Stimulated activated naive CD4-positive, alpha-beta T cell treated with Interleukin-2 at 50 U/mL for 16 hours (primary cell): ENCODE results near the gene CYP19A1.
"Not testable (repeated sequence)": the region's sequence is repeated elsewhere in the genome, so short reads cannot be mapped to it uniquely, and the experiment has no call there.

ENCODE experiments used
- DNase-seq: peaks from one replicate; lab custom pipeline; 2025; lab: John Stamatoyannopoulos, UW

CYP19A1 gene

DNA sequence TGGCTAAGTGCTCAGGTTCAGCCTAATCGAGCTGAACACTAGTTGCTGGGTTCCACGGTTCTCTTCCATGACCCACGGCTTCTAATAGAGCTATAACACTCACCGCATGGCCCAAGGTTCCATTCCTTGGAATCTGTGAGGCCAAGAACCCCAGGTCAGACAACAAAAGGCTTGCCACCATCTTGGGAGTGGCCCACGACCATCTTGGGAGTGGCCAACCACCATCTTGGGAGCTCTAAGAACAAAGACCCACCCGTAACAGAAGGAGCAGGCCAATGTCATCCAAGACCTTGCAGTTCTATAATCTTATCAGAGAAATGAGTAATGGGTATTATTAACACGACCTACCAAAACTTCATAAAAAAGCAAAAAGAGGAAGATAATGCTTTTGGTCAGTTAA, 77.3 kb downstream of the CYP19A1 start:
- DNase-seq, result not testable (repeated sequence)

GRCh38 chr15:51260202-51260601, 78.2 kb downstream of the CYP19A1 start:
- DNase-seq, result no peak

GRCh38 chr15:51255533-51255932, 82.9 kb downstream of the CYP19A1 start:
- DNase-seq, result no peak

GRCh38 chr15:51253366-51253765, 85.0 kb downstream of the CYP19A1 start:
- no peak for DNase-seq

DNA sequence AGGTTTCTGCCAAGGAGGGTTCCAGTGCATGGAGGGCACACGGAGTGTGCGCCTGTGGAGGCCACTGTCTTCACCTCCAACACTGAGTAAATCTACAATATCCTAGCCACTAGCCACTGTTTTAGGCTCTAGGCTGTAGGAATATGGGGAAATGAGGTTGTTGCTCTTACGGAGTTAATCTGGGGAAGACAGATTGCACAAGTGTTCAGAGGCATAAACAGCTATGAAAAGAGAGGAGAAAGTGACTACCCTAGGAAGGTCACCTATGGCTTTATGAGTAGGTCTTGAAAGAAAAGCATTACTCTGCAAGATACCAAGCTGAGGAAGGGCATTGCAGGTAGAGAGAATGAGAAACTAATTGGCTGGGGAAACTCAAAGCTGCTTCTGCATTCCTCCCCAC, 85.7 kb downstream of the CYP19A1 start:
- DNase-seq, result no peak

DNA sequence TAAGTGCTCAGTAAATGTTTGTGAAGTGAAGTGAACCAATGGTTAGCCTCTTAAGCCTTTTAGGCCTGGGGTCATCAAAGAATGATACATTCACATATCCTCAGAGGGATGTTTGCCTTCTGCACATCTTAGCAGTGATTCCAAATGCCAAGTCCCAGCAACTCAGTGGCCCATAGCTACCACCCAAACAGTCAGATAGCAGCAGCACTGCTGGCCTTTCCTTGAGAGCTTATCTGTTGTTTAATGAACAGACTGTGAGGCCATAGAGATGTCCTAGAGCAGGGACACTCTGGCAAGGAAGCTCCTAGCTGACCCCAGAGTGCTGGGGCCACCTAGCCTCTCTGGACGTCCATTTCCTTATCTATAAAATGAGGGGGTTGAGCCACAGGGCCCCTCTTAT, 86.8 kb downstream of the CYP19A1 start:
- DNase-seq, result no peak

GRCh38 chr15:51250217-51251011, 88.0 kb downstream of the CYP19A1 start:
- no peak for DNase-seq

DNA sequence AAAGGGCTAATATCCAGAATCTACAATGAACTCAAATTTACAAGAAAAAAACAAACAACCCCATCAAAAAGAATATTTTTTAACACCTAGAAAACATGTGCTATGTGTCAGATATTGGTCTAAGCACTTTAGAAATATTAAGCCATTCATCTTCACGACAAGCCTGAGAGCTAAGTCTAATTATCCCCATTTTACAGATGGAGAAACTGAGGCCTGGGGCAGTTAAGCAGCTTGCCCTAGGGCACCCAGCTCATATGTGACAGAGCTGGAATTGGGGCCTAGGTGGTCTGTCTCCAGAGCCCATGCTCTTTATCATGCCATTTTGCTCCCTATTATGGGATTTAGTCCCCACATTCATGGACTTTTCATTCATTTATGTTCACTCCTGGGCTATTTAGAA, 92.8 kb downstream of the CYP19A1 start:
- no peak for DNase-seq

- DNase-seq, result no peak
These were observed 94.0 kb downstream of the CYP19A1 start for GRCh38 chr15:51244423-51244869.

GRCh38 chr15:51243774-51244173, 94.6 kb downstream of the CYP19A1 start:
- DNase-seq, result no peak

DNA sequence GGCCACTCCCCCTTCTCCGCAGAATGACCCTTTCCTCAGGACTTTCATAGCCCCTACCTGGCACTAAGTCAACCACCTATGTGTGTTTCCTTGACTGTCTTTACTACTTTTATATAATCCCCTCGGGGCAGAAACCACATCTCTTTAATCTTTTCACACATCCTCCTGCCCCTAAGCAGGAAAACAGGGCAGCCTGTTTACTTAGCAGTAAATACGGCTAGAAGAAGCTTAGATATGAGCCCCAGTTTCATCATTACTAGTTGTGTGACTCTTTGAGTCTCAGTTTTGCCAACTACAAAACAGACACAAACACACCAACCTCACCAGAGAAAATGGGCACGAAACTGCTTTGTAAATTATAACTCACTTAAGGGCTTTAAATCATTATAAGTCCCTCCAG, 98.3 kb downstream of the CYP19A1 start:
- no peak for DNase-seq

GRCh38 chr15:51237816-51238215, 100.6 kb downstream of the CYP19A1 start:
- DNase-seq, result no peak

DNA sequence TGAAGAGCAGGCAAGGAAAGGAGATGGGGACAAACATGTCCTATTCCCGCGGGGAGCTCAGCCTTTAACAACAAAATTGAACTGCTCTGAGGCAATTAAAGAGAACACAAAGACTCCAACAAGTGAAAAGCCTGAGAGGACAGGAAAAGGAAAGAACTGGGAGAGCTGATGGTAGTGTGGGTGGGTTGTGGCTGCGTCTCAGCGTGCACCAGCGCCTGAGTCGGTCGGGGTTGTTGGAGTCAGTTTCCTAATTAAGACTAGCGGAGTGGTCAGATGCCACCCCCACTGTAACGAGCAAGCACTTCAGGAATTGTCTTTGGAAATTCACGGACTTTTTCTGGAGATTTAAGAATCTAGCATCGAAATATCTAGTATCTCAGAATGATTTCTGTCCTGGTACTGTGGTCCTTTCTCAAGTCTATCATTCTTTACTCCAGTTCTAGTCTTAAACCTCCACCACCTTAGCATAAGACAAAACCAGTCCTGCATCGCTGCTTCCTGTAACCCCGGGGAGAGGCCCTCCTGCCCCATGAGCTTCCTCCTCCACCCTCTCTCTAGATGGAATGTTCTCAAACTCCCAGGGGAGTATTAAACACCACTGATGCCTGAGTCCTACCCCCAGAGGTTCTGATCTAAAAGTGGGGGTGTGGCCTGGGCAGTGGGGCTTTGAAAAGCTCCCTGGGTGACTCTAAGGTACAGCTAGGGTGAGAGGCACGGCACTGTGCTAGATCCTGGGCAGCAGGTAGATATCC, 104.0 kb downstream of the CYP19A1 start:
- no peak for DNase-seq

DNA sequence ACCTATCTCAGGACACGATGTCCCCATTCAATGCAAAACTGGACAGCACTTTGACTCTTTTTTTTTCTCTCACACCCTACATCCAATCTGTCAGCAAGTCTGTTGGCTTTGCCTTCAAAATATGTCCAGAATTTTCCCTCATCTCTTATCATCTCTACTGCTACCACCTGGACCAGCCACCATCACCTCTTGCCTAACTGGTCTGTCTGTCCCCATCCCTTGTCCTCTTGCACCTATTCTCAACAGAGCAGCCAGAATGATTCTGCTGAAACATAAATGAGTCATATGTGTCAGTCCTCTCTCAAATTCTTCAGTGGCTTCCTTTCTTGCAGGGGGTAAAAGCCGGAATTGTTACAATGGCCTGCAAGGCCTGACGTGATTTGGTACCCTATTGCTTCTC, 105.8 kb downstream of the CYP19A1 start:
- DNase-seq, result no peak

DNA sequence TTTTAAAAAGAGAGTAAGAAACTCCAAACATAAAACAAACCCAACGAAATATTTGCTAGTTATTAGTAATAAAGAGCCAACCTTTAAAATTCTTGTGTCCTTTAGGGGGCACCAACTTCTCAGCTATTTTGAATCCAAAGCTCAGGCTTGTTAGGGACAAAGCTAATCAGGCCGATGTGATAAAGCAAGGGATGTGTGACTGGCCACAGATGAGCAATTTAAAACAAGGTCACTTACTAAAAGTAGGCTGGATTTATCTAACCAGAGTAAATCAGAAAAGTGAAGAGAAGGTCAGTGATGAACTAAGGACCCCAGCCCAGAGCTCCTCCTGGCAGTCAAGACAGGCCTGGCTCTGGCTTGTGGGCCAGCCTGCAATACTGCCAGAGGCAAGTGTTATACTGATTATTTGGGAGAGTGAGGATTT, 108.5 kb downstream of the CYP19A1 start:
- no peak for DNase-seq

GRCh38 chr15:51227940-51228732, 110.3 kb downstream of the CYP19A1 start:
- no peak for DNase-seq

- DNase-seq, result no peak
These were observed 111.7 kb downstream of the CYP19A1 start for GRCh38 chr15:51226576-51227210.

DNA sequence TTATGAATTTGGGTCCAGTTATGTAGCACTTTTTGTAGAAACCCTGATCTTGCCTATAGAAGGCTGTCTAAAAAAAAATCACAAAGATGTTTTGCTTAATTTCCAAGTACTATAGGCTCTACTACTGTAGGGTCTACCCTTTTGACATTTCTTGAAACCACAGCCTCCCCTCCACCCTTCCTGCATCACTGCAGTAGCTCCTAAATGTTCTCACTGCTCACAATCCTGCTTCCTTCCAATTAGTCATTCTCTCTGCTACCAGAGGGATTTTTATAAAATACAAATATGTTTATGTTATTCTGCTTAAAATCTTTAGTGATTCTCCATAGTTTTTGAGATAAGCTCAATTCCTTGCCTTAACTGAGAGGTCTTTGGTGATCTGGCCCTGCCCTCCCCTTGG, 114.0 kb downstream of the CYP19A1 start:
- no peak for DNase-seq

DNA sequence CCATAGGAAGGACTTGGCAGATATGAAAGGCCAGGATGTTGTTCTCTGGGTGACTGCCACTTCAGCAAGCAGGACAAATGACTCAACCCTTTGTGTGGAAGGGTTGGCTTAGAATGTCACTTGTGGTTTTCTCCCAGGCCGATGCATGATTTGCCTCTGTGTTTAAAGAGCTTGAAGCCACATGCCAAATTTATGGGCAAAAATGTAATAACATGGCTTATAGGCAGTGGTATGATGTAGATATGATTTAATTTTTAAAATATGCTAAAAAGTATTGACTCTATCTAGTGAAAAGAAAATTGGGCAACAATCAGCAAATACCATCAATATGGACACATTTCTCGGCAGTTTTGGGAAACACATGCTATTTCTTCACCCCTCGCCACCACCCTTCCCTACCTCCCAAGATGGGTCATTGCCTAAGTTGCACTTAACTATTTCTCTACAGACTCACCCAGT, 114.6 kb downstream of the CYP19A1 start:
- DNase-seq, result no peak

DNA sequence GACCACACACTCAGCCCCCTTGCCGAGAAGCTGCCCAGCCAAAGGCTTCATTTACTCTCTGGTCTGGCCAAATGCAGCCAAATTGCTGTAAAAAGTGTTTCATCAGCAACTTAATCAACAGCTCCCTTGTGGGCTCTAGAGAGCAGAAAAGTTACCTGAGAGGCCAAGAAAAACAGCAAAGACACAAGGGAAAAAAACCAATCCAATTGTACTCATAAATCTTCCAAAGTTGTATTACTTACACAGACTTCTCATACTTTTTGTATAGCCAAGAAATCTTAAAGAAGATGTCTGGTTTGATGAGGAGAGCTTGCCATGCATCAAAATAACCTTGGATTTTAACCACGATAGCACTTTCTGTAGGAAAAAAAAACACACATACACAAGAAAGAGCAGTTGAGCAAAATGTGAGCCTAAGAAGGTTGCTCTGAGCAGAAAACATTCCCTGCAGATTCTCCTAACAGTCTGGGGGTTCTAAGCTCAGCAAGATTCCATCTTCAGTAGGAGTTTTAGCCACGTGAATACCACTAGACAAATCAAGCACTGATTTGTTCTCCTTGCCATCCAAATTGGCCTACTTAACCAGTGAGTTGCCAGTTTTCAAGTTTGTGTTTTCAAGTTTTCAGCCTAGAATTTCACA, 120.0 kb downstream of the CYP19A1 start:
- no peak for DNase-seq

DNA sequence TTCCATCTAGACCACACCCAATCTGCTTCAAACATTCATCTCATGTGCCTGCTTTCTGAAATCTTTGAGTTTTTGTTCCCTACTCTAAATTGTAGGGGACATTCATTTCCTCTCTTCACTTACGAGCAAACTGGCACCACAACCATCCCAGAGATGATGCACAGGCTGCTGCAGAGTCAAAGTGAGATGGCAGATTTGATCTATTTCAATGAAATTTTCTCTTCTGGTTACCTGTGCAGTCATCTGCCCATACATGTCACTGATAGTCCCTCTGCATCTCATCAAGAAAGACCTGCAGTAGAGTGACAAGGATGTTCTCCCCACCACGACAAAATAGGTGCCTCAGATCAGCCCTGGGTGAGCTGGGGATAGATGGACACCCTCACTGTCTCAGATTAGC, 125.5 kb downstream of the CYP19A1 start:
- no peak for DNase-seq
